Measurements from ENCODE around the gene PRDM10. TPM values are rescaled to one million over a fixed set of nuclear protein-coding genes. Genes with fewer than 3 reads are reported as not detected.

PRDM10 gene
- total RNA-seq, 4 donors from 2014 or later = 7.8 to 18.6 (median 9.7) TPM

GRCh38 chr11:129855086-129855485 lies 147.5 kb downstream of the PRDM10 start:
- Histone ChIP-seq H3K27me3 (no peaks in the 10 kb centered on the region), H3K9me3 (no peaks in the 10 kb centered on the region), H3K36me3 (no peaks in the 10 kb centered on the region), H3K4me3 (replicated peaks in 1 of 3) (no peak overlapping the region), H3K27ac (peak overlapping the region in 1 of 3 donors; percentile 87), H3K4me1 (peaks cover 14 to 32% of the 10 kb centered on the region in 2 donors)
- intact Hi-C loops (cut with DNase I) = no loop called here
- TF ChIP-seq CTCF (IDR thresholded peaks at IDR 0.05) (no peak), POLR2A (IDR thresholded peaks at IDR 0.05) (no peak)
- DNase-seq = no peak
- 86 to 93% methylated on average over 10 to 11 of the region's 11 CpGs for WGBS, 2 donors

DNA sequence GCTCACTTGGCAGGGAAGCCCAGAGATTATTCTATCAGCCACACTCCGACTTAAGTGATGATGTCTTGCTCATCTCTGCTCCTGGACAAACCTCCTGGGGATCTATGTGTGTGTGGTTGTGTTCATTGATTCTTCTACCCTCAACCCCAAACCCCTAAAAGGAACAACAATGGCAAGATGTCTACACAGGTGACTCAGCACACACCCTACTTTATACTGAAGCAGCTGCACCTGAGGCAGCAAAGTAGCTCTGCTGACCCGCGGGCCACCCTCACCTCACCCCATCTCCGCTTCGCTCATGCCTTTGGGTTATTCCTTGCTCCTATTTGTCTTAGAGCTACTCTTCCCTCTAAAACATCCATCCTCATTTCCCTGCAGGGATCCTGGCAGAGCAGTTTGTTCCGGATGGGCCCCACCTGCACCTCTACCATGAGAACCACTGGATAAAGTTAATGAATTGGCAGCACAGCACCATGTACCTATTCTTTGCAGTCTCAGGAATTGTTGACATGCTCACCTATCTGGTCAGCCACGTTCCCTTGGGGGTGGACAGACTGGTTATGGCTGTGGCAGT lies 148.3 kb downstream of the PRDM10 start:
- intact Hi-C loops (cut with DNase I) = no loop called here
- no peak overlapping the region for H3K4me3 ChIP-seq (replicated peaks in 1 of 3)
- no peak for DNase-seq
- WGBS, 2 donors = 81 to 85% methylated on average over 7 of the region's 7 CpGs
- H3K9me3 ChIP-seq = no peaks in the 10 kb centered on the region
- TF ChIP-seq CTCF (IDR thresholded peaks at IDR 0.05) (no peak), POLR2A (IDR thresholded peaks at IDR 0.05) (no peak)
- H3K4me1 ChIP-seq = peaks cover 14 to 24% of the 10 kb centered on the region in 2 donors
- peak overlapping the region; percentile 49 to 87 (median 81) for H3K27ac ChIP-seq
- H3K36me3 ChIP-seq = no peaks in the 10 kb centered on the region
- H3K27me3 ChIP-seq = no peaks in the 10 kb centered on the region

- Histone ChIP-seq H3K4me1 (peaks cover 14 to 24% of the 10 kb centered on the region in 2 donors), H3K36me3 (no peaks in the 10 kb centered on the region), H3K27me3 (no peaks in the 10 kb centered on the region), H3K9me3 (no peaks in the 10 kb centered on the region), H3K27ac (peak overlapping the region; percentile 50 to 87 (median 81)), H3K4me3 (replicated peaks in 1 of 3) (no peak overlapping the region)
- intact Hi-C loops (cut with DNase I) = no loop called here
- TF ChIP-seq CTCF (IDR thresholded peaks at IDR 0.05) (no peak), POLR2A (IDR thresholded peaks at IDR 0.05) (peak in 1 of 2 donors; percentile 30)
- DNase-seq = peak; percentile 89 to 95
- WGBS, 2 donors = 10 to 19% methylated on average over 10 of the region's 10 CpGs
These were observed 149.0 kb downstream of the PRDM10 start for GRCh38 chr11:129853518-129854231.

GRCh38 chr11:129852125-129852740 lies 150.4 kb downstream of the PRDM10 start:
- Histone ChIP-seq H3K27ac (peak overlapping the region in 2 of 3 donors; percentile 41 to 87), H3K27me3 (no peaks in the 10 kb centered on the region), H3K4me3 (replicated peaks in 1 of 3) (no peak overlapping the region), H3K36me3 (no peaks in the 10 kb centered on the region), H3K4me1 (peaks cover 14 to 24% of the 10 kb centered on the region in 2 donors), H3K9me3 (no peaks in the 10 kb centered on the region)
- 46 to 55% methylated on average over 15 of the region's 15 CpGs for WGBS, 2 donors
- peak; percentile 45 to 66 for DNase-seq
- intact Hi-C loops (cut with DNase I) = no loop called here
- no peak for TF ChIP-seq CTCF (IDR thresholded peaks at IDR 0.05)
- peak in 1 of 2 donors; percentile 7 for TF ChIP-seq POLR2A (IDR thresholded peaks at IDR 0.05)

Other genes starting within 250 kb of the PRDM10 start
- 10 to 100 TPM in 3 of 4 donors, 1 to 10 TPM in 1; 8.1 to 28.1 (median 21.9) TPM for gene TMEM45B, start 187.0 kb downstream of the PRDM10 start, total RNA-seq
- 10 to 100 TPM; 48.0 to 91.6 (median 64.3) TPM for gene NFRKB, start 107.3 kb downstream of the PRDM10 start, total RNA-seq
- gene APLP2, start 67.1 kb upstream of the PRDM10 start, total RNA-seq = 1,000 to 10,000 TPM in 1 of 4 donors, 100 to 1,000 TPM in 3; 782 to 1,078 (median 902) TPM
- 100 to 1,000 TPM in 2 of 4 donors, 10 to 100 TPM in 2; 53.3 to 102 (median 90.7) TPM for gene ST14, start 156.9 kb upstream of the PRDM10 start, total RNA-seq